Adipose tissue (tissue), 3 donors: Measurements from ENCODE around the gene SMC5. TPM values are rescaled to one million over a fixed set of nuclear protein-coding genes. Genes with fewer than 3 reads are reported as not detected.
"Not testable (repeated sequence)": the region's sequence is repeated elsewhere in the genome, so short reads cannot be mapped to it uniquely, and the experiment has no call there.

Experiments
- H3K27ac ChIP-seq: one replicate; pipeline ENCODE4 v1.5.1; 2013; ENCODE audit warnings: low read depth, low read length
- WGBS, 3 donors: extraction: QIAGEN DNeasy Blood & Tissue Kit; methylation state at CpG; one replicate each; pipeline ENCODE4 v1.1.7; 2013; 5-methylcytosine and 5-hydroxymethylcytosine counted together
- polyA plus RNA-seq, 3 donors: library from polyadenylated mRNA; stranded (reverse); fragments of 200-250 nt; gene quantifications; one replicate each; pipeline ENCODE4 v1.2.3, GENCODE V29; 2013
- donor health status: healthy with polysubstance abuse.
- donor health status: Bipolar disorder and iron deficiency.
- donor health status: healthy.

The SMC5 gene
- 10 to 100 TPM in 1 of 3 donors, 1 to 10 TPM in 2; 7.7 to 10.3 (median 8.5) TPM for polyA plus RNA-seq

DNA sequence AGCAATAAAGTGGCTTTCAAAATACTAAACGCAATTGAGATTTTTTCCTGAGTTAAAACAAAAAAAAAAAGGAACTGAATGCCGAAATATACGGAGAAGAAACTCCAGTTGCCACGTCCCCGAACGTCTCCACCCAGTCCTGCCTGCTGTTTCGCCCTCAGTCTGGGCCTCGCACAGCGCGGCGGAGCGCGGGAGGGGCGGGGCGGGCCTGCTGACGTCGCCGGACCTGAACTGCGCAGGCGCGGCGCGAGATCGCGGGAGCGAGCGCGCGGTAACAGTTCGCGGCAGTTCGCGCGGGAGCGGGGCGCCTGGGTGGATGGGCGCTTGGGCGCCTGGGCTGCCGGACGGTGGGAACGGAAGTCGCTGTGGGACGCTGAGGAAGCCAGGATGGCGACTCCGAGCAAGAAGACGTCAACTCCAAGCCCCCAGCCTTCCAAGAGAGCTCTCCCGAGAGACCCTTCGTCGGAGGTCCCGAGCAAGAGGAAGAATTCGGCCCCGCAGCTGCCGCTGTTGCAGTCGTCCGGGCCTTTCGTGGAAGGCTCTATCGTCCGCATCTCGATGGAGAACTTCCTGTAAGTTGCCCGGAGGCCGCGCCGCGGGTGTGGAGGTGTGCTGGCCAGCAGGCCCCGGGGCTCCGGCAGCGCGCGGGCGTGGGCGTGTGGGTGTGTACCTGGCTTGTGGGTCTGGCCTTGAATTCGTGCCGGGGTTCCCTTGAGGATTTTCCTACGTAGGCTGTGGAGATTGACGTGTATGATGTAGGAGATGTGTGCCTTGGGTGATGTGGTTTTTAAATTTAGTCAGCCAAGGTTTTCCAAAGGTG is at the start of gene SMC5:
Gene SMC5 (plus strand): TSS at position 287 of the 820 bp plus-strand sequence. CDS start 101 bp downstream, at position 388.
- WGBS, 3 donors, result 0 to 1% (median 0%) methylated on average over 64 to 75 of the region's 75 CpGs
- H3K27ac ChIP-seq, result peak within 1 kb of the TSS; percentile 83

DNA sequence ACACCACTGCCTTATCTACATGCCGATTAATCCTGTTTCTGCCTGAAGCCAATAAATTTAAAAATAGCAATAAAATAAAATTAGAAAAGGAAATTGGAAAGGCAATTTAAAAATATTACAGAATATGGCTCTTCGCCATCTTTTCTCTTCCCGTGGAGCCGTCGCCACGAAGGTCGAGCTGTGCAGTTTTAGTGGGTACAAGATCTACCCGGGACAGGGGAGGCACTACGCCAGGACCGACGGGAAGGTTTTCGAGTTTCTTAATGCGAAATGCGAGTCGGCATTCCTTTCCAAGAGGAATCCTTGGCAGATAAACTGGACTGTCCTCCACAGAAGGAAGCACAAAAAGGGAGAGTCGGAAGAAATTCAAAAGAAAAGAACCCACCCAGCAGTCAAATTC is 41.7 kb upstream of the SMC5 start:
- no peak overlapping the region for H3K27ac ChIP-seq
- 79 to 89% (median 80%) methylated on average over 16 of the region's 16 CpGs for WGBS, 3 donors

DNA sequence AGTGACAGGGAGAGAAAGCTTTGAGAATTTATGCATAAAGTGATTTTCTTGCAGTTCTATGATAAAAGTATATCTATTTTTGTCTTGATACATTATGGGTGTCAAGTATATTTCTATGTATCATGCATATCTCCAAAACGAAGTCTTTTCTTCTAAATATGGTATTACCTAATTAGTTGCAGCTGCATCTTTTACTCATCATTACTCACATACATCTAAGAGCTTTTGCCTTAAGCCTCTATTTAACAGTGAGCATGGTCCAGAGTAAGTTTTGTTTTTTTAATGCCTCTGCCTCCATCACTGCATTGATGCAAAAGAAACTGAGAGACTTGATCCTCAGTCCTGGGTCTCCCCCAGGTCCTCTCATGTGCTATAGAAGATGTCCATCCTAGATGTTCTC is 40.0 kb upstream of the SMC5 start:
- no peak overlapping the region for H3K27ac ChIP-seq
- WGBS, 3 donors, result 67 to 73% (median 69%) methylated on average over 1 of the region's 1 CpG

DNA sequence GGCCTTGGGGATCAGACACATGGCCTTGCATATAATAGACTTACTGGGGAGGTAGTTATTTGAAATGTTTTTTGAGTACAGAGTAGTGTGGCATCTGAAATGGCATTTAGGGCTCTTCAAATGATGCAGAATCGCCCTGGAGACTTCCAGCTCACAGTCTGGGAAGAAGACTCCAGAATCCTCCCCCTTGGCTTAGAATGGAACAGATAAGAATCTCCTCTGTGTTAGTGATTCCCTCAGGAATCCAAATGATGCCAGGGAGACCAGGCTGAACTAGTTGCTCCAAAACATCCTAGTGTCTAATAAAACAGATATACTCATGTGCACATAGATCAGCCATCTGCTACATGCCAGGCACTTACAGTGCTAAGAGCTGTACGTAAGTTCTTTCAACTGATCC is 38.6 kb upstream of the SMC5 start:
- 79 to 95% (median 95%) methylated on average over 2 of the region's 2 CpGs for WGBS, 3 donors
- no peak overlapping the region for H3K27ac ChIP-seq

DNA sequence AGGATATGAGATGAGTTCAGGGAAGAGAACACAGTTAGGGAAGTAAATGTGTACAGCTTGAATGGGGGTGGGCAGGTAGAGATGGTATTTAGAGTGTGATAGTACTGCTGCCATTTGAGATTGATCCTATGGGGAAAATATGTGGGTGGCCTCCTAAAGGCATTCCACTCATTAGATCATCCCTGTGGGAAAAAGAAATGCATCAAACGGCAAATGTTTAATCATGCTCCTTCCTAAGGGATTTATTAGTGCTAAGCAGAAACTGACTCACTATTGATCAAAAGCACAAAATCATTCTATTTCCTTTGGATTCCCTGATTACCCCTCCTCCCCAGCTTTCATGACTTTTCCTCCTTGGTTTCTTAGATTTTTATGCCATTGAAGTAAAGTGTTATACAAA is 36.4 kb upstream of the SMC5 start:
- no peak overlapping the region for H3K27ac ChIP-seq
- 70 to 86% (median 83%) methylated on average over 1 of the region's 1 CpG for WGBS, 3 donors

DNA sequence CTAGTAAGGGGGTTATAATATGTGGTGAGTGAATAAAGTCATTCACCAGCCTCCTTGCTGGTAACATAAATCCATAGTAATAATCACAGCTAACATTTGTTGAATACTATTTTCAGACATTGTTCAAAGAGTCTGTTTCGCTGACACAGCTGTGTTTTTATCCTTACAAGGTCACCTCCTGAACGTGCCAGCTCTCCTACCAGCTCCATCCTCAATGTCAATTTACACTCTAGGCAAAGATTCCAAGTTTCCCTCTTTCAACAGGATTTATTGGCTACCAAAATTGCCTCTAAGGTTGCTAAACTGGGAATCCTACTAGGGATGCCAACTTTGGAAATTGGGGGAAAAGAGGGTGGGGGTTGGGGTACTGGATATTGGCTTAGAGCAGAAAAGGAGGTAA is 30.7 kb upstream of the SMC5 start:
- no peak overlapping the region for H3K27ac ChIP-seq
- WGBS, 3 donors, result 27 to 78% (median 76%) methylated on average over 2 of the region's 2 CpGs

- WGBS, 3 donors, result 75 to 85% (median 81%) methylated on average over 2 of the region's 2 CpGs
- H3K27ac ChIP-seq, result no peak overlapping the region
Observed at GRCh38 chr9:70228611-70229010, 30.2 kb upstream of the SMC5 start.

GRCh38 chr9:70229026-70229425 is 29.8 kb upstream of the SMC5 start:
- H3K27ac ChIP-seq, result no peak overlapping the region
- 69 to 81% (median 74%) methylated on average over 4 of the region's 4 CpGs for WGBS, 3 donors

DNA sequence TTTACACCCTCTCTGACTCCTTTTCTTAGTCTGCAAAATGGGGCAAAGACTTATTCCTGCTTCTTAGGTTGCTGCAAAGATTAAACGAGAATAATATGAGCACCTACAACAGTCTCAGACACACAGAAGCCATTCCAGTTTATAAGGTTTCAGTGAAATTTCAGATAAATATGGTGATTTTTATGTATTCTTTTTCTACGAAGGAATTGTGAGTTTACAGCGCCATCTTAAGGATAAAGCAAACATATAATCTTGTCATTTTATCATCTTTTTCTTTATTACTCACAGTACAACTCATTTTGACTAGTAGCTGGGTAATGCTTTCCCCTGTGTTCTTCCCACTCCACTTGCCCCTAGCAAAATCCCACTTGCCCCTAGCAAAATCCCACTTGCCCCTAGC is 29.2 kb upstream of the SMC5 start:
- 61 to 70% (median 63%) methylated on average over 3 of the region's 3 CpGs for WGBS, 3 donors
- H3K27ac ChIP-seq, result no peak overlapping the region

- 44 to 59% (median 44%) methylated on average over 4 of the region's 4 CpGs for WGBS, 3 donors
- no peak overlapping the region for H3K27ac ChIP-seq
Observed at GRCh38 chr9:70232476-70232875, 26.3 kb upstream of the SMC5 start.

DNA sequence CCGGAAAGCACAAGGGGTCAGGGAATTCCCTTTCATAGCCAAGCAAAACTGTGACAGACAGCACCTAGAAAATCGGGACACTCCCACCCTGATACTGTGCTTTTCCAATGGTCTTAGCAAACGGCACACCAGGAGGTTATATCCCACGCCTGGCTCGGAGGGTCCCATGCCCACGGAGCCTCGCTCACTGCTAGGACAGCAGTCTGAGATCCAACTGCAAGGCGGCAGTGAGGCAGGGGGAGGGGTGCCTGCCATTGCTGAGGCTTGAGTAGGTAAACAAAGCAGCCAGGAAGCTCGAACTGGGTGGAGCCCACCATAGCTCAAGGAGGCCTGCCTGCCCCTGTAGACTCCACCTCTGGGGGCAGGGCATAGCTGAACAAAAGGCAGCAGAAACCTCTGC is 24.6 kb upstream of the SMC5 start:
- WGBS, 3 donors, result 89 to 92% (median 92%) methylated on average over 9 of the region's 9 CpGs
- H3K27ac ChIP-seq, result not testable (repeated sequence)

DNA sequence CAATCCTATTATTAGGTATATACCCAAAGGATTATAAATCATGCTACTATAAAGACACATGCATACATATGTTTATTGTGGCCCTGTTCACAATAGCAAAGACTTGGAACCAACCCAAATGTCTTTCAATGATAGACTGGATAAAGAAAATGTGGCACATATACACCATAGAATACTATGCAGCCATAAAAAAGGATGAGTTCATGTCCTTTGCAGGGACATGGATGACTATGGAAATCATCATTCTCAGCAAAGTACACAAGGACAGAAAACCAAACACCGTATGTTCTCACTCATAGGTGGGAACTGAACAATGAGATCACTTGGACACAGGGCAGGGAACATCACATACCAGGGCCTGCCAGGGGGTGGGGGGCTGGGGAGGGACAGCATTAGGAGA is 12.8 kb upstream of the SMC5 start:
- not testable (repeated sequence) for H3K27ac ChIP-seq
- WGBS, 3 donors, result 94 to 100% (median 97%) methylated on average over 1 of the region's 1 CpG

GRCh38 chr9:70250221-70250620 is 8.6 kb upstream of the SMC5 start:
- no peak overlapping the region for H3K27ac ChIP-seq
- 91 to 92% (median 92%) methylated on average over 1 of the region's 1 CpG for WGBS, 3 donors

GRCh38 chr9:70255486-70255885 is 3.3 kb upstream of the SMC5 start:
- H3K27ac ChIP-seq, result no peak overlapping the region

DNA sequence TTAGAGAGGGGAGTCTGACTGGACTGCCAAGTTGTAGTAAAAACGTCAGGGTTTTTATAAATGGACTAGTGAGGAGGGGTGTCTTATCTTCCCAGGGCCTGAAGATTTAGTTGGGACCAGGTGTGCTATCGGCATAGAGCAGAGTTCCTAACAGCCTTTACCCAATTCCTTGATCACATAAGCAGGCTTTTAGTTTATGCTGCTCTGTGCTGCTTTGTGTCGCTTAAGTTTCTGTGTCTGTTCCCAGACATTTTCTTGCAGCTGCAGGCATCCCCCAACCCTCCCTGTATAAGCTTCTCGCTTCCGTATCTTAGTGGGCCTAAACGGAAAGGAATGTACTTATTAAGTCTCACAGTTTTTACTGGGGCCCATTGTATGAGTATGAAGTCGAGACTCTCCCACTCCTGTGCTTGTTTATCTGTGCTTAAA is 2.6 kb upstream of the SMC5 start:
- H3K27ac ChIP-seq, result no peak overlapping the region
- 18 to 72% (median 61%) methylated on average over 7 of the region's 7 CpGs for WGBS, 3 donors

GRCh38 chr9:70257502-70257901 is 1.3 kb upstream of the SMC5 start:
- H3K27ac ChIP-seq, result no peak overlapping the region
- WGBS, 3 donors, result 25 to 90% (median 80%) methylated on average over 3 of the region's 3 CpGs

- H3K27ac ChIP-seq, result peak overlapping the region; percentile 83
- 4 to 8% (median 7%) methylated on average over 27 of the region's 27 CpGs for WGBS, 3 donors
Observed at GRCh38 chr9:70257991-70258691, 637 bp upstream of the SMC5 start.

DNA sequence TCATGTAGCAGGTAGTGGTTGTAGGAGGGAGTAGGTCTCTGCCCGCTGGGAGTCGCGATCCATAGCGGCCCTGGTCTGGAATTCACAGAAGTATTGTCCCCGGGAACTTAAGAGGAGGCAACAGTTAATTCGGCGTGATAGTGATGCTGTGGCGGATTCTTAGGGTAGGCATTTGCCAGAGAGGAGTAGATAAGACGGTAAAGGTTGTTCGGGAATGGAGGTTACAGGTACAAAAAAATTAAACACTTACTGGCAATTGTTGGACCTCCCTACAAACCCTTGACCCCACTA is 679 bp downstream of the SMC5 start:
- WGBS, 3 donors, result 0 to 2% (median 1%) methylated on average over 10 of the region's 10 CpGs
- H3K27ac ChIP-seq, result no peak overlapping the region

DNA sequence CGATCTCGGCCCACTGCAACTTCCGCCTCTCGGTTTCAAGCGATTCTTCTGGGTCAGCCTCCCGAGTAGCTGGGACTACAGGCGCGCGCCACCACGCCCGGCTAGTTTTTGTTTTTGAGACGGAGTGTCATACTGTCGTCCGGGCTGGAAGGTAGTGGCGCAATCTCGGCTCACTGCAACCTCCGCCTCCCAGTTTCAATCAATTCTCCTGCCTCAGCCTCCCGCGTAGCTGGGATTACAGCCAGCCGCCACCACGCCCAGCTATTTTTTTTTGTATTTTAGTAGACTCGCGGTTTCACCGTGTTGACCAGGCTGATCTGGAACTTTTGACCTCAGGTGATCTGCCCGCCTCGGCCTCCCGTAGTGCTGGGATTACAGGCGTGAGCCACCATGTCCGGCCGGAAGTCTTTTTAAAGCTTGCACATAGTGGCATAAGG is 1.2 kb downstream of the SMC5 start:
- no peak overlapping the region for H3K27ac ChIP-seq
- WGBS, 3 donors, result 68 to 91% (median 90%) methylated on average over 30 of the region's 30 CpGs

DNA sequence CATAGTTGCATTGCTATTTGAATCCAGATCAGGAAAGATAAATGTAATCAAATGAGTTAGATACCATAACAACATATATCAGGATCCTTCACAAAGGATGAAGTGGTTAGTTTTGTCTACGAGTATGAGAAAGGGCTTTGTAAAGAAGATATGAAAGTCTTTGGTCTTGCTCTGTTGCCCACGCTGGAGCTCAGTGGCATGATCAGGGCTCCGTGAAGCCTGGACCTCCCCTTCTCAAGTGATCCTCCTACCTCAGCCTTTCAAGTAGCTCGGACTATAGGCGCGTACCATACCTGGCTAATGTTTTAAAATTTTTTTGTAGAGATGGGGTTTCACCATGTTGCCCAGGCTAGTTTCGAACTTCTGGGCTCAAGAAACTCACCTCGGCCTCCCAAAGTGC is 1.8 kb downstream of the SMC5 start:
- no peak overlapping the region for H3K27ac ChIP-seq
- WGBS, 3 donors, result 89 to 95% (median 94%) methylated on average over 8 of the region's 8 CpGs
